Tibial nerve (tissue), 4 donors: ENCODE data around the gene HNF1B. TPM values are rescaled to one million over a fixed set of nuclear protein-coding genes. Genes with fewer than 3 reads are reported as not detected.

Experiments used
- DNase-seq, 2 donors: peaks; one replicate each; pipeline ENCODE4 v3.0.0-alpha.2; 2019; ENCODE audit warnings: low spot score in 2 of 2
- H3K27ac ChIP-seq, 4 donors: fragments of 200-600 bp; sonication (generic) in 3 of 4; one replicate each; pipeline ENCODE4 v1.5.1; 2017 to 2019; ENCODE audit warnings: mild to moderate bottlenecking in 1 of 4
- H3K27me3 ChIP-seq, 2 donors: fragments of 200-600 bp; sonication (generic) in 1 of 2; one replicate each; pipeline versions ENCODE4 v1.5.1 to v1.6.0; 2017 to 2019
- H3K36me3 ChIP-seq, 3 donors: fragments of 200-600 bp; sonication (generic); one replicate each; pipeline ENCODE4 v1.5.1; 2018 to 2019
- H3K4me1 ChIP-seq, 4 donors: fragments of 200-600 bp; sonication (generic) in 3 of 4; one replicate each; pipeline ENCODE4 v1.5.1; 2017 to 2019
- H3K4me3 ChIP-seq, 4 donors: fragments of 200-600 bp; sonication (generic) in 3 of 4; one replicate each; pipeline ENCODE4 v1.5.1; 2017 to 2019; ENCODE audit warnings: mild to moderate bottlenecking in 1 of 4, moderate library complexity in 1 of 4
- H3K9me3 ChIP-seq, 4 donors: fragments of 200-600 bp; sonication (generic) in 3 of 4; one replicate each; pipeline ENCODE4 v1.5.1; 2017 to 2019
- EP300 ChIP-seq, 2 donors: sonication (generic); formaldehyde crosslinking; IDR thresholded peaks; one replicate each; pipeline ENCODE4 v1.6.1; 2017; ENCODE audit warnings: antibody characterized with exemption in 2 of 2, mild to moderate bottlenecking in 1 of 2
- POLR2A ChIP-seq, 2 donors: fragments of 450-650 bp; IDR thresholded peaks; one replicate each; pipeline ENCODE4 v1.6.1; 2017; ENCODE audit warnings: antibody characterized with exemption in 2 of 2, mild to moderate bottlenecking in 2 of 2, moderate library complexity in 2 of 2
- WGBS, 2 donors: methylation state at CpG; one replicate each; pipeline ENCODE4 v1.1.5; 2018; 5-methylcytosine and 5-hydroxymethylcytosine counted together
- total RNA-seq, 4 donors: library from RNA; depleted of rRNA; stranded (reverse); fragments of >200 nt; gene quantifications; one replicate each; pipeline ENCODE4 v1.1.0, GENCODE V29; 2016
- TF ChIP-seq, protein P1 (sequence below), 5 experiments: fragments of 200-600 bp in 3 of 5; fragments of 450-650 bp in 2 of 5; sonication (generic) in 3 of 5; IDR thresholded peaks; one replicate each; pipeline ENCODE4 v1.5.1; 2016 to 2019; ENCODE audit warnings: antibody characterized with exemption in 5 of 5, mild to moderate bottlenecking in 3 of 5, moderate library complexity in 2 of 5

Gene HNF1B
- total RNA-seq, 4 donors from 2014 or later: not detected

DNA sequence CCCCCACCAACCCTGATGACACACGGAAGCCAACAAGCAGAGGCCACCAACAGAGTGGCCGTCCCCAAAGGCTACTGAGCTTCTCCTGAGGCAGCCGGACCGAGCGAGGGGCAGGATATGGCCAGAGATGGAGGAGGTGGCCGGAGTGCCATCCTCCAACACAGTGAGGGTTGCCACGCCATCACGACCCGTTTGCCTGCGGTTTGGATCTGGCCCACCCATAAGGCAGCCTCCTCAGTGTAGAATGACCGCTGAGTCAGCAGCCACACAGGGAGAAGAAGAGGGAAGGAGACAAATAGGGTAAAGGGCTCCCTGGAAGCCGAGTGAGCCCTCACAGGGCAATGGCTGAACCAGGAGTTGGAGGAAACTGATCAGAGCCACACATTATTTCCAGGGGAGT is 13.8 kb downstream of the HNF1B start:
- Histone ChIP-seq H3K9me3 (no peaks in the 10 kb centered on the region), H3K36me3 (no peaks in the 10 kb centered on the region), H3K27ac (no peak overlapping the region), H3K4me1 (no peaks in the 10 kb centered on the region), H3K4me3 (no peak overlapping the region), H3K27me3 (peaks cover 0 to 17% of the 10 kb centered on the region in 2 donors)
- TF ChIP-seq EP300 (IDR thresholded peaks at IDR 0.05) (no peak), POLR2A (IDR thresholded peaks at IDR 0.05) (no peak)
- TF ChIP-seq, protein P1, sequence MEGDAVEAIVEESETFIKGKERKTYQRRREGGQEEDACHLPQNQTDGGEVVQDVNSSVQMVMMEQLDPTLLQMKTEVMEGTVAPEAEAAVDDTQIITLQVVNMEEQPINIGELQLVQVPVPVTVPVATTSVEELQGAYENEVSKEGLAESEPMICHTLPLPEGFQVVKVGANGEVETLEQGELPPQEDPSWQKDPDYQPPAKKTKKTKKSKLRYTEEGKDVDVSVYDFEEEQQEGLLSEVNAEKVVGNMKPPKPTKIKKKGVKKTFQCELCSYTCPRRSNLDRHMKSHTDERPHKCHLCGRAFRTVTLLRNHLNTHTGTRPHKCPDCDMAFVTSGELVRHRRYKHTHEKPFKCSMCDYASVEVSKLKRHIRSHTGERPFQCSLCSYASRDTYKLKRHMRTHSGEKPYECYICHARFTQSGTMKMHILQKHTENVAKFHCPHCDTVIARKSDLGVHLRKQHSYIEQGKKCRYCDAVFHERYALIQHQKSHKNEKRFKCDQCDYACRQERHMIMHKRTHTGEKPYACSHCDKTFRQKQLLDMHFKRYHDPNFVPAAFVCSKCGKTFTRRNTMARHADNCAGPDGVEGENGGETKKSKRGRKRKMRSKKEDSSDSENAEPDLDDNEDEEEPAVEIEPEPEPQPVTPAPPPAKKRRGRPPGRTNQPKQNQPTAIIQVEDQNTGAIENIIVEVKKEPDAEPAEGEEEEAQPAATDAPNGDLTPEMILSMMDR (IDR thresholded peaks at IDR 0.05): no peak
- 86 to 89% methylated on average over 12 of the region's 12 CpGs for WGBS, 2 donors
- no peak for DNase-seq

DNA sequence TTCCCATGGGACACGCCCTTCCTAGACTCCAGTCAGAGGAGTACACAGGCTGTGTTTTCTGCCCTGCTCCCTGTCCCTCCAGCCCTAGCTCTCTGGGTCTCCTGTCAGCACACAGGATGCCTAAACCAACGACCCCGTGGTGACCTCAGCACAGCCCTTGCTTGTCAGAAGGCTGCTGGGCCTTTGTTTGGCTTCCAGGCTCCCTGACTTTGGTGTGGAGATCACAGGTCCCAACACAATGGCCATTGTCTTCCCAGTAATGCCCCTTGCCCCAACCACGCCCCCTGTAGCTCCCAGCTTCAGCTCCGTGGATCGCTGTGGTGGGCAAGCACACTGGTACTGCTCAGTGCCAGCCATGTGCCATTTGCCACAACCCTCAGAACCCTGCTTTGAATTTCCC is 15.0 kb downstream of the HNF1B start:
- Histone ChIP-seq H3K27me3 (peaks cover 0 to 6% of the 10 kb centered on the region in 2 donors), H3K36me3 (no peaks in the 10 kb centered on the region), H3K9me3 (no peaks in the 10 kb centered on the region), H3K4me1 (no peaks in the 10 kb centered on the region), H3K4me3 (no peak overlapping the region), H3K27ac (no peak overlapping the region)
- 42 to 43% methylated on average over 6 of the region's 6 CpGs for WGBS, 2 donors
- TF ChIP-seq, protein P1 (IDR thresholded peaks at IDR 0.05): no peak
- TF ChIP-seq POLR2A (IDR thresholded peaks at IDR 0.05) (no peak), EP300 (IDR thresholded peaks at IDR 0.05) (no peak)
- no peak for DNase-seq

DNA sequence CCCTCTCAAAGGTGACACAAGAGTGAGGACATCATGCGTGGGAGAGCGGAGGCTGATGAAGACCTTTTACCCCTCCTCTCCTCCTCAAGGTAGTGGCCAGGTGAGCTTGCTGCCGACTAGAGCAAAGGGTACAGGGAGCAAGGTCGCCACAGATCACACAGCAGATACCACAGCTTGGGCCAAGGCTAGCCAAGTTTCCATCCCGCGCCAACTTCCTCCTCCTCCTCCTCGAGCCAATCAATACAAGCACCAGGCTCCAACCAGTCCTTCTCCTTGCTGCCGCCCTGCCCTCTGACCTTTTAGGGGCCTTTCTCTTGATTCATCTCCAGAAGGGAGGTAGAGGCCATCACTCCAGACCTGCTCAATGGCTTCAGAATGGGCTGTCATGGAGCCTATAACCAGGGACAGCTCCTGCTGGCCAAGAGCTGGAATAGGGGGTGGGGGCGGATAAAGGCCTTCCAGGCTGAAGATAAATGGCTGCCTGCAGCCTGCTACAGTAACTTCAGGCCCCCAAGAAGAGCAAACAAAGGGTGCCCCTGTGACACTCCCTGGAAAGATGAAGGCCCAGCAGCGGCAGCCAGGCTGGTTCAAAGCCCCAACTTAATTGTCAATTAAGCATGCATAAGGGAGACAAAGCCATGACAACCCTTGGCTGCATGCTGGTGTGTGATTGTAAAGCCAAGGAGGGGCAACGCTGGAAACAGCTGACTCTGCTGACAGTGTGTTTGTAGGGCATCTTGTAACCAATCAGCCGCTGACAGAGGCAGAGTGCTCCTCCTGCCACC is 17.8 kb downstream of the HNF1B start:
- DNase-seq: no peak
- H3K4me1 ChIP-seq: no peaks in the 10 kb centered on the region
- H3K27me3 ChIP-seq: peaks cover 0 to 4% of the 10 kb centered on the region in 2 donors
- TF ChIP-seq POLR2A (IDR thresholded peaks at IDR 0.05): no peak
- no peak for TF ChIP-seq EP300 (IDR thresholded peaks at IDR 0.05)
- TF ChIP-seq, protein P1 (IDR thresholded peaks at IDR 0.05): no peak
- H3K27ac ChIP-seq: no peak overlapping the region
- WGBS, 2 donors: 68 to 69% methylated on average over 12 of the region's 12 CpGs
- no peaks in the 10 kb centered on the region for H3K9me3 ChIP-seq
- no peaks in the 10 kb centered on the region for H3K36me3 ChIP-seq
- H3K4me3 ChIP-seq: no peak overlapping the region

DNA sequence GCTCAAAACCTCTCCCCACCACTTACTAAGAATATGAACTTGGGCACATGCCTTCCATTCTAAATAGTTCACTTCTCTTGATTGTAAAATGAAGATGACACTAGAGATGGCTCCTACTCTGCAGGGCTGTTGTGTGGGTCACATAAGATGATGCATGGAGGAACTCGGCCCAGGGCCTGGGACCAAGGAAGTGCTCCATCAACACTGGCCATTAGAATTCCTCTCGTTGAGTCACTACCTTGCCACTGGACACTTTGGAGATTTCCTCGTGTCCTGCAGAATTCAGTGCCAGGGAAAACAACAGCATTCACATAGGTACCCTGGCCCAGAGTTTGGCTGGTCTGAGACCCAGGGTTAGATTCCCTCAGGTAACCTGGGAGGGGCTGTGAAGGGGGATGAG is 18.6 kb downstream of the HNF1B start:
- no peak for DNase-seq
- Histone ChIP-seq H3K27me3 (peaks cover 0 to 4% of the 10 kb centered on the region in 2 donors), H3K36me3 (no peaks in the 10 kb centered on the region), H3K4me3 (no peak overlapping the region), H3K27ac (no peak overlapping the region), H3K9me3 (no peaks in the 10 kb centered on the region), H3K4me1 (no peaks in the 10 kb centered on the region)
- TF ChIP-seq, protein P1 (IDR thresholded peaks at IDR 0.05): no peak
- TF ChIP-seq EP300 (IDR thresholded peaks at IDR 0.05): no peak
- no peak for TF ChIP-seq POLR2A (IDR thresholded peaks at IDR 0.05)
- WGBS, 2 donors: 74 to 86% methylated on average over 3 of the region's 3 CpGs

DNA sequence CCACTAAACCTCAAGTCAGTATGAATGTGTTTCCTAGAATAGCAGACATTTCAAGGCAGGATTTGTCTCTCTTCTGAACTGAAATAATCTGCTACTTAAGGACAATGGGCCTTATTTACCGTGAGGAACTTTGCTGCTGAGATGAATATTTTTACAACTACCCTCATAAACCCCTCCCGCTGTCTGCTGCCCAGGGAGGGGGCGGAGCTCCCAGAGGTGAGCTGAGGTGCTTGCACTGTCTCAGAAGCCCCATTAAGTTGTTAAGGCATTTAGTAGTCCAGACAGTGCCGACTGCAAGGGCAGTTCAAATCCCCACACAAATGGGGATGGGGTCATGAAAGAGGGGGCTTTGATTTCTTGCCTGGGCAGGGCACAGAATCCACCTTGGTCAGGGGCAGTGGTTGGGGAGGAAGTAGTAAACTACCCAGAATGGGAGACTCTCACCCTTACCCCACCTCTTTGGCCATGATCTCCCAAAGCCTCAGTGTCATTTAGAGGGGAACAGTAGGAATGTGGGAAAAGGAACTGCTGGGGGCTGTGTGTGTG is 19.2 kb downstream of the HNF1B start:
- H3K27me3 ChIP-seq: peaks cover 0 to 4% of the 10 kb centered on the region in 2 donors
- H3K36me3 ChIP-seq: no peaks in the 10 kb centered on the region
- 33 to 40% methylated on average over 4 of the region's 4 CpGs for WGBS, 2 donors
- no peaks in the 10 kb centered on the region for H3K9me3 ChIP-seq
- H3K27ac ChIP-seq: no peak overlapping the region
- H3K4me1 ChIP-seq: no peaks in the 10 kb centered on the region
- TF ChIP-seq, protein P1 (IDR thresholded peaks at IDR 0.05): no peak
- TF ChIP-seq POLR2A (IDR thresholded peaks at IDR 0.05) (no peak), EP300 (IDR thresholded peaks at IDR 0.05) (no peak)
- no peak overlapping the region for H3K4me3 ChIP-seq
- no peak for DNase-seq
